Kidney (tissue), 14 donors: Measurements from ENCODE around the gene ZNF134. TPM values are rescaled to one million over a fixed set of nuclear protein-coding genes. Genes with fewer than 3 reads are reported as not detected.
A peak's percentile ranks its signal among the peaks of the same experiment; 100 is the strongest.

Experiments used
- DNase-seq, 5 donors: peaks; one replicate each; pipeline ENCODE4 v3.0.0-alpha.2; 2013 to 2020
- FAIRE-seq: peaks from 2 replicates; lab custom pipeline; 2012; peaks lifted over from hg19 to GRCh38; lab: Jason Lieb, UNC
- H3K27ac ChIP-seq, 2 donors: one replicate each; pipeline ENCODE4 v1.7.0; 2013; ENCODE audit warnings: low read depth in 2 of 2, low read length in 2 of 2, inconsistent platforms in 1 of 2
- H3K27me3 ChIP-seq: one replicate; pipeline ENCODE4 v1.7.1; 2013; ENCODE audit warnings: low read length, inconsistent platforms; ENCODE audit not compliant: control insufficient read depth, insufficient read depth
- H3K36me3 ChIP-seq, 3 donors: one replicate each; pipeline versions ENCODE4 v1.7.0 to v1.7.1; 2013; ENCODE audit warnings: low read length in 3 of 3, control low read depth in 1 of 3, inconsistent platforms in 1 of 3; ENCODE audit not compliant: insufficient read depth in 3 of 3, control insufficient read depth in 2 of 3
- H3K4me1 ChIP-seq, 3 donors: one replicate each; pipeline versions ENCODE4 v1.7.0 to v1.7.1; 2013; ENCODE audit warnings: low read length in 3 of 3, inconsistent platforms in 1 of 3, low read depth in 1 of 3; ENCODE audit not compliant: control insufficient read depth in 2 of 3, insufficient read depth in 2 of 3
- H3K4me3 ChIP-seq, 3 donors: one replicate each; pipeline versions ENCODE4 v1.7.0 to v1.8.1; 2013; ENCODE audit warnings: low read length in 3 of 3, control low read depth in 1 of 3, inconsistent platforms in 1 of 3
- H3K9ac ChIP-seq, 3 donors: one replicate each; pipeline versions ENCODE4 v1.7.0 to v1.7.1; 2013; ENCODE audit warnings: low read length in 3 of 3, control low read depth in 1 of 3, inconsistent platforms in 1 of 3
- H3K9me3 ChIP-seq, 3 donors: one replicate each; pipeline versions ENCODE4 v1.7.0 to v1.7.1; 2013; ENCODE audit warnings: low read length in 3 of 3, control low read depth in 1 of 3, inconsistent platforms in 1 of 3; ENCODE audit not compliant: control insufficient read depth in 2 of 3, insufficient read depth in 1 of 3
- intact Hi-C: fragments of 100-400 bp; cut with DNase I; formaldehyde crosslinking; loops from one replicate; pipeline ENCODE4 v1.11.1; 2022
- polyA plus RNA-seq: library from polyadenylated mRNA; stranded (reverse); fragments of 350-450 nt; fragmentation: Illumina TruSeq; extraction: RNeasy Lipid Tissue Mini Kit (QIAGEN cat#74804); gene quantifications from one replicate; pipeline ENCODE4 v1.2.3, GENCODE V29; 2014; ENCODE audit warnings: low read depth, low replicate concordance; ENCODE audit not compliant: insufficient read depth
- total RNA-seq: library from RNA; stranded (reverse); fragmentation: NEBNext Ultra II Directional; extraction: Animal tissue kit (Norgen Biotek cat#: 25700); gene quantifications from one replicate; pipeline ENCODE4 v1.2.1, GENCODE V29; 2021
- TF ChIP-seq, protein P1 (sequence below): IDR thresholded peaks from 3 replicates; pipeline ENCODE4 v1.5.1; 2012; ENCODE audit warnings: mild to moderate bottlenecking, moderate library complexity, borderline replicate concordance; ENCODE audit not compliant: insufficient read depth; ENCODE audit errors: extremely low read depth
- donor health status: control.
- donor health status: control.
- donor health status: control.
- donor health status: control.
- donor health status: control.
- donor health status: DM: yes; HTN: yes; CAD: no.
- donor health status: Normal renal cell carcinoma (clear cell type).

The ZNF134 gene
- total and polyA plus RNA-seq, 2 donors from 2014 or later: 5.8 to 25.4 TPM

DNA sequence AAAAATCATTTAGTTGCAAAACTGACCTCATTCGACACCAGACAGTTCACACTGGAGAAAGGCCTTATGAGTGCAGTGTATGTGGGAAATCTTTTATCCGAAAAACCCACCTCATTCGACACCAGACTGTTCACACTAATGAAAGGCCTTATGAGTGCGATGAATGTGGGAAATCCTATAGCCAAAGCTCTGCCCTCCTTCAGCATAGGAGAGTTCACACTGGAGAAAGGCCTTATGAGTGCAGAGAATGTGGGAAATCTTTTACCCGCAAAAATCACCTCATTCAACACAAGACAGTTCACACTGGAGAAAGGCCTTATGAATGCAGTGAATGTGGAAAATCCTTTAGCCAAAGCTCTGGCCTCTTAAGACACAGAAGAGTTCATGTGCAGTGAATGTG lies 7.1 kb upstream of the ZNF134 start:
- intact Hi-C loops: no loop called here
- Histone ChIP-seq H3K27ac (no peak overlapping the region), H3K27me3 (no peaks in the 10 kb centered on the region), H3K4me1 (no peaks in the 10 kb centered on the region), H3K4me3 (no peak overlapping the region), H3K9me3 (peaks cover 0 to 17% (median 6%) of the 10 kb centered on the region in 3 donors), H3K9ac (no peak overlapping the region), H3K36me3 (peaks cover 2 to 11% (median 10%) of the 10 kb centered on the region in 3 donors)
- DNase-seq (no peak), FAIRE-seq (no peak)
- TF ChIP-seq, protein P1, sequence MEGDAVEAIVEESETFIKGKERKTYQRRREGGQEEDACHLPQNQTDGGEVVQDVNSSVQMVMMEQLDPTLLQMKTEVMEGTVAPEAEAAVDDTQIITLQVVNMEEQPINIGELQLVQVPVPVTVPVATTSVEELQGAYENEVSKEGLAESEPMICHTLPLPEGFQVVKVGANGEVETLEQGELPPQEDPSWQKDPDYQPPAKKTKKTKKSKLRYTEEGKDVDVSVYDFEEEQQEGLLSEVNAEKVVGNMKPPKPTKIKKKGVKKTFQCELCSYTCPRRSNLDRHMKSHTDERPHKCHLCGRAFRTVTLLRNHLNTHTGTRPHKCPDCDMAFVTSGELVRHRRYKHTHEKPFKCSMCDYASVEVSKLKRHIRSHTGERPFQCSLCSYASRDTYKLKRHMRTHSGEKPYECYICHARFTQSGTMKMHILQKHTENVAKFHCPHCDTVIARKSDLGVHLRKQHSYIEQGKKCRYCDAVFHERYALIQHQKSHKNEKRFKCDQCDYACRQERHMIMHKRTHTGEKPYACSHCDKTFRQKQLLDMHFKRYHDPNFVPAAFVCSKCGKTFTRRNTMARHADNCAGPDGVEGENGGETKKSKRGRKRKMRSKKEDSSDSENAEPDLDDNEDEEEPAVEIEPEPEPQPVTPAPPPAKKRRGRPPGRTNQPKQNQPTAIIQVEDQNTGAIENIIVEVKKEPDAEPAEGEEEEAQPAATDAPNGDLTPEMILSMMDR: no peak

DNA sequence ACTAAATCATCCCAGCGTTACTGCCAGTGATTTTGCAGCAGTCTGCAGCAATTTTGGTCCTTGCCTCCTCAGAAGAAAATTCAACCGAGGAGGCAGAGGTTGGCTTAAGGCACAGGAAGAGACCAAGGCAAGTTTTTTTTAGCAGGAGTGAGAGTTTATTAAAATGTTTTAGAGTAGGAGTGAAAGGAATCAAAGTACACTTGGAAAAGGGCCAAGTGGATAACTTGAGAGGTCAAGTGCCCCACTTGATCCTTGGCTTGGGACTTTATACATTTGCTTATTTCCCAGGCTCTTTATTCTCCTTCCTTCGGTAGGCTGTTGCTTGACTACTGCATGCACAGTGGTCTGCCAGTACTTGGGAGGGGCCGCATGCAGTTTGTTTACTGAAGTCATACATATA lies 2.9 kb upstream of the ZNF134 start:
- Histone ChIP-seq H3K9ac (no peak overlapping the region), H3K4me3 (no peak overlapping the region), H3K4me1 (peaks cover 0 to 5% (median 0%) of the 10 kb centered on the region in 3 donors), H3K27ac (no peak overlapping the region), H3K27me3 (no peaks in the 10 kb centered on the region), H3K9me3 (peaks cover 5 to 23% (median 10%) of the 10 kb centered on the region in 3 donors), H3K36me3 (peaks cover 5 to 11% (median 8%) of the 10 kb centered on the region in 3 donors)
- no peak for DNase-seq
- no peak for FAIRE-seq
- TF ChIP-seq, protein P1: no peak
- intact Hi-C loops: no loop called here

DNA sequence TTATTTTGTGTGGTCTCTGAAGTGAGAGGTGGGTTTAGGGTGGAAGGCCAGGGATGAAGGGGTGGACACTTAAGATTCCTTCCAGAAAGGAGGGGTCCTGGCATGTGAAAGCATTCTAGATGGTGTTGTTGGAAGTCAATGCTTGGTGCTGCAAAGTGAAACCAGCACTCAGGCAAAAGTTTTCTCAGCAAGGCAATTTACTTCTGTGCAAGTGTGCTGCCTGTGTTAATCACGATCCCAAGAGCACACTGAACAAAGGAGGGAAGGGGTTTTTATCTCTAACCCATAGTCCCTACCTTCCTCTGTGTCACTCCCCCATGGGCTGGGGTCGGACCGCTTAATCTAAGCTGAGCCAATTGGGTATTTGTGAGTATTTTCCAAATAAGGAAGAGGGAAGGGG lies 1.3 kb downstream of the ZNF134 start:
- H3K36me3 ChIP-seq: peaks cover 39 to 50% (median 45%) of the 10 kb centered on the region in 3 donors
- no peak overlapping the region for H3K9ac ChIP-seq
- no peak overlapping the region for H3K27ac ChIP-seq
- FAIRE-seq (no peak), DNase-seq (no peak)
- H3K4me1 ChIP-seq: peaks cover 0 to 5% (median 0%) of the 10 kb centered on the region in 3 donors
- TF ChIP-seq, protein P1: no peak
- intact Hi-C loops: no loop called here
- H3K9me3 ChIP-seq: peaks cover 22 to 56% (median 35%) of the 10 kb centered on the region in 3 donors
- no peaks in the 10 kb centered on the region for H3K27me3 ChIP-seq
- peak overlapping the region in 2 of 3 donors; percentile 95 to 96 for H3K4me3 ChIP-seq
